PC-9 (cell line): ENCODE measurements around the gene ARFRP1.

ENCODE experiments used
- EZH2 ChIP-seq: fragments of 200-600 bp; sonication (generic); IDR thresholded peaks from 2 replicates; pipeline ENCODE4 v1.8.0; 2017; ENCODE audit warnings: antibody characterized with exemption, low read depth
- TF ChIP-seq, protein P1 (sequence below): fragments of 200-600 bp; sonication (generic); conservative IDR thresholded peaks from 2 replicates; pipeline ENCODE4 v1.6.1; 2017; ENCODE audit warnings: mixed run types, antibody characterized with exemption, mild to moderate bottlenecking, moderate library complexity

DNA sequence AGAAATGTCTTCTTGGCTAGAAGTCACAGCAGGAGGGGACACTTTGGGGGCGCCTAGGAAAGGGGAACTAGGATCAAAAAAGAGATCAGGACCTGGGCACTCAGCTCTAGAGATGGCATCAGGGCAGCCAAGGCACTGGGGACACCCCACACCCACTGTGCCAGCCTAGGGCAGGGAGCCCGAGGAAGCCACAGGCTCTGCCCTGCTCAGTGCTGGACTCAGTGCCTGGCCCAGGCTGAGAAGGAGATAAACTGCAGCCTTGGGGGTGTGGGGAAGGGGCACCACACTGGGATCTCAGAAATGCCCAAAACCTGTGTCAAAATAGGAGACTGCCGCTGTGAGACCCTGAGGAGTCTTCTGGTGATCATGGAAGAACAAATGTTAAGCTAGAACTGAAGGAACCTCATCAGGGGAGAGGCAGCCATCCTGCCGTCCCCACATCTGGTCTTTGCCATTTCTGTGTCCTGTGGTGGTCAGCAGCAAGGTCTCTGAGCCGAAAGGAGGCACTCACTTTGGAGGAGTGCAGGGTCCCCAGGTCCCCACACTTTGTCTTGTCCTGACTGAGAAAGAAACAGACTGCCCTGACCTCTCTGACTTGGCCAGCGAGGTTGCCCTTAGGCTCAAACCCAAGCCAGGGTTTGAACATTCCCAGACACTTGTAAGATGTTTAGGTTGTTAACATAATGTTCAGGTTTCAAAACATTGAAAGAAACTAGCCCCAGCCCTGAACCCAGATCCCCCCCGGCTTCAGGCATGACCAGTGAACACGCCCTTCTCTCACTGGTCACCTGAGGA lies 2.3 kb downstream of the ARFRP1 start:
- TF ChIP-seq, protein P1, sequence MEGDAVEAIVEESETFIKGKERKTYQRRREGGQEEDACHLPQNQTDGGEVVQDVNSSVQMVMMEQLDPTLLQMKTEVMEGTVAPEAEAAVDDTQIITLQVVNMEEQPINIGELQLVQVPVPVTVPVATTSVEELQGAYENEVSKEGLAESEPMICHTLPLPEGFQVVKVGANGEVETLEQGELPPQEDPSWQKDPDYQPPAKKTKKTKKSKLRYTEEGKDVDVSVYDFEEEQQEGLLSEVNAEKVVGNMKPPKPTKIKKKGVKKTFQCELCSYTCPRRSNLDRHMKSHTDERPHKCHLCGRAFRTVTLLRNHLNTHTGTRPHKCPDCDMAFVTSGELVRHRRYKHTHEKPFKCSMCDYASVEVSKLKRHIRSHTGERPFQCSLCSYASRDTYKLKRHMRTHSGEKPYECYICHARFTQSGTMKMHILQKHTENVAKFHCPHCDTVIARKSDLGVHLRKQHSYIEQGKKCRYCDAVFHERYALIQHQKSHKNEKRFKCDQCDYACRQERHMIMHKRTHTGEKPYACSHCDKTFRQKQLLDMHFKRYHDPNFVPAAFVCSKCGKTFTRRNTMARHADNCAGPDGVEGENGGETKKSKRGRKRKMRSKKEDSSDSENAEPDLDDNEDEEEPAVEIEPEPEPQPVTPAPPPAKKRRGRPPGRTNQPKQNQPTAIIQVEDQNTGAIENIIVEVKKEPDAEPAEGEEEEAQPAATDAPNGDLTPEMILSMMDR, result no peak
- no peak for TF ChIP-seq EZH2
